Retinal pigment epithelial cell (primary cell): Measurements from ENCODE around the gene TMEM87A.

Experiments
- DNase-seq: peaks from one replicate; pipeline ENCODE4 v3.0.0-alpha.2; 2010; ENCODE audit warnings: low read depth
- H3K4me3 ChIP-seq: 2 replicates; pipeline ENCODE4 v1.5.1; 2011; ENCODE audit warnings: mild to moderate bottlenecking, low read length, control low read depth, moderate library complexity
- CTCF ChIP-seq: conservative IDR thresholded peaks from 2 replicates; pipeline ENCODE4 v1.5.1; 2011; ENCODE audit warnings: low read depth, low read length, control low read depth, inconsistent platforms

Gene TMEM87A

GRCh38 chr15:42289166-42289565 is 15.9 kb upstream of the TMEM87A start:
- DNase-seq: no peak
- H3K4me3 ChIP-seq: no peak overlapping the region
- no peak for TF ChIP-seq CTCF

GRCh38 chr15:42287931-42288330 is 14.7 kb upstream of the TMEM87A start:
- H3K4me3 ChIP-seq: no peak overlapping the region
- no peak for TF ChIP-seq CTCF
- no peak for DNase-seq

- no peak for DNase-seq
- TF ChIP-seq CTCF: no peak
- no peak overlapping the region for H3K4me3 ChIP-seq
Observed at GRCh38 chr15:42286445-42287029, 13.3 kb upstream of the TMEM87A start.

DNA sequence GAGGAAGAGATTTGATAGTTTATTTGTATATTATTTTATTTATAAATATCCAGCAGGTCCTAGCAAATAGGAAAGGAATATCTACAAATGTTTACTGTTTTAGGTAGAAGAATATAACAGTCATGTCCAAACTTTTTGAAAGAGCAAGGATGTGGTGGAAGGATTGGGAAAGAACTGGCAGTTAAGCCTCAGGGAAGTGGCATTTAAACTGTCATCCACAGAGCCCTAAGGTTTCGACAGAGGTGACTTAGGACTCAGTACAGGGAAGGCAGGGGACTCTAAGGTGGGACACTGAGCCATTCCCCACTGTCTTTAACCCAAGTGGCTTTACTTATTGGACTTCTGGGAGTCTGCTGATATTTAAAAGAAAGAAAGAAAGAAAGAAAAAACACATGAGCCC is 11.8 kb upstream of the TMEM87A start:
- DNase-seq: no peak
- TF ChIP-seq CTCF: no peak
- H3K4me3 ChIP-seq: no peak overlapping the region

GRCh38 chr15:42284551-42284950 is 11.3 kb upstream of the TMEM87A start:
- TF ChIP-seq CTCF: no peak

GRCh38 chr15:42283671-42284070 is 10.4 kb upstream of the TMEM87A start:
- no peak overlapping the region for H3K4me3 ChIP-seq
- TF ChIP-seq CTCF: no peak
- no peak for DNase-seq

More at GRCh38 chr15:42284551-42284950, 11.3 kb upstream of the TMEM87A start:
- DNase-seq: no peak
- H3K4me3 ChIP-seq: no peak overlapping the region

DNA sequence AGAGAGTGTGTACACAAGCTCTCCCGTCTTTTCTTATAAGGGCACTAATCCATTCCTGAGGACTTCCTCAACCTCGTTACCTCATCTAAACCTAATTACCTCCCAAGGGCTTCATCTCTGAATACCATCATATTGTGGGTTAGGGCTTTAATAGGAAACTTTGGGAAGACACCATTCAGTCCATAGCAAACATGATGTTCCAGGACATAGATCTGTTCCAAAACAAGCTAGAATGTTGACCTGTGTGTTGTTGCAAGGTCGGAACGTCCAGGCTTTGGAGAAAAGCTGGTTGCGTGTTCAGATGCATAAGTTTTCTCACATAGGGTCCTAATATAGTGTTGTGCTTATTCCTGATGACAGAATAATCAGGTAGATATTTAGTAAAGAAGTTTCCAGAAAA is 9.7 kb upstream of the TMEM87A start:
- no peak for TF ChIP-seq CTCF
- no peak overlapping the region for H3K4me3 ChIP-seq
- no peak for DNase-seq
